NCI-H2196 (cell line): Measurements from ENCODE around the gene DGKB.

Experiments used
- DNase-seq: peaks from one replicate; lab custom pipeline; 2025; ENCODE audit not compliant: unreplicated experiment; lab: John Stamatoyannopoulos, UW

Gene DGKB

GRCh38 chr7:14398526-14398925 is 504.0 kb downstream of the DGKB start:
- DNase-seq: no peak

DNA sequence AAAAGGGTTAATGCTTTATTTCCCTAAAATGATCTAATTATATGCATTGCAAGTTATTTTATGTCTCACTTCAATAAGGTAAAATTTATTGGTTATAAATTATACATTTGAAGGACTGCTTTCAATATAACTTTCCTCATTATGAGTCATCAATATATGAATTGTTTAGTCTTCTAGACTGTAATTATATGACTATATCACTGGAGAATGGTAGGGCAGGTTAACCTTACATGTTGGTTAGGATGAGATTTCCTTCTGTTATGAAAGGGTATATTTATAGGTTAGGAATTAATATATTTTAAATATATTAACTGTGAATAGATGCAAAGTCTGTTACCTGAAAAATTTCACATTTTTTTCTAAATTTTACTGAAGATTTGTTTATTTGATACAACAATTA is 506.7 kb downstream of the DGKB start:
- DNase-seq: no peak

DNA sequence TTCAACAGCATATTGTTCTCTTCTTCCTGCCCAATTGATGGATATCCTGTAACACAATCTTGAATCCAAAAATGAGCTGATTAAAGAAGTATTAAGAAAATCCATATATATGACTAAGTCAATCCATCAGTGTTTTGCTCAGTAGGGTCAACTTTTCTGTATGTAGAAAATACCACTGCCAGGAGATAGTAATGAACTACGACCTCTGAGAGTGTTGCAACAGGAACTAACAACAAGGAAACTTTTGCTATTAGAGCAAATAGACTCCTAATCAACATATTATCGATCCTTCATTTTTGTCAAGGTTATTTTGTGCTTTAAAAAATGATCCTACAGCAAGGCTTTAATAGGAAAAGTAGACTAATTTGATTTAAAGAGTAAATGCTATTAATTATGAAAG is 507.8 kb downstream of the DGKB start:
- DNase-seq: no peak

DNA sequence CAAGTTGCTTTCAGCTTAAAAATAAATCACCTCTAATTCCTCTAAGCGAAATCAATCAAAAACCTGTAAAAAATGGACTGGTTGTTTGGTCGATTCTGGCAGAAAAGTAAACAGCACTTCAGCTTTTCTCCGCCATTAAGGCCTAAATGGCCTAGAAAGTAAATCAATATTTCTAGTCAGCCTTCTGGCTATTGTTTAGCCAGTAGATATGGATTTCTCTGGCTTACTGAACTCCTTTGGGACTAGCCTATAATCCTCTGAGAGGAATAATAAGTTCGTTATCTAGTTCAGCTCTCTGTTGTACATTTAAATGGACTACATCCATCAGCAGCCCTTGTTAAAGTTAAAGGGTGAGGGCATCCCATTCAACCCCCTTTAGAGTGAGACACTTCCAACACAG is 513.0 kb downstream of the DGKB start:
- no peak for DNase-seq

DNA sequence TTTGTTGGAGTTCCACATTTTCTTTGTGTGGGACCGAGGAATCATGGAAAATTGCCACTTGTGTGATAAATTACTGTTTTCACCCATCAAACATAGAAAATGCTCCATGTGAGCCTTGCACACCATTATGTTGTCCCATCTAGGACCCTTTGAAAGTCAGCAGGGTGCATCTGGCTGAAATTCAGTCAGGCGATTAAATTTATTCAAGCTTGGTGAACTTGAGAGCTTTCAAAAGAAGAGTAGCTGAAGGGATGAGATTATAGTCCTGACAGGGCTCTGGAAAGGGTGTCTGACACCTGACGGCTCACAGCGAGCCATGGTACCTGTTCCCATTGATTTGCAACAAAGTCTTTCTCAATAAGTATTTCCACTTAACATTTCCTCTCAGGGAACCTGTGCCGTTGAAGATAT is 513.4 kb downstream of the DGKB start:
- DNase-seq: no peak

DNA sequence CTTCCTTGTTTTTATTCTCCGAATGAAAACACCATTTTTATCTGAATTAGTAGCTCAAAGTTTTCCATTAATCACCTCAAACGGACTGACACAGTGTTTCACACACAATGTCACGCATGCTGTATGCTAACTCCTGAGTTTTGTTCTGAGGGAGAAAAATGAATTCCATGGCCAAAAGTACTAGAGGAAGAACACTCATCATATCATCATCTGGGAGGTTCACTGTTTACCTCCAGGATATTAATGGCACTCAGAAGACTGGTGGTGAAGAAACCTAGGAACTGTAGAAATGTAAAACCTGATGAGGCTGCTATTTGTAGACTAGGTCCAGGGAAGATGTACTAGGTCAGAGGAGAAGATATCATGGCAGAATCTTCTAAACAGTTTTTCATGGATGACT is 517.5 kb downstream of the DGKB start:
- DNase-seq: no peak

GRCh38 chr7:14381936-14382335 is 520.6 kb downstream of the DGKB start:
- no peak for DNase-seq

DNA sequence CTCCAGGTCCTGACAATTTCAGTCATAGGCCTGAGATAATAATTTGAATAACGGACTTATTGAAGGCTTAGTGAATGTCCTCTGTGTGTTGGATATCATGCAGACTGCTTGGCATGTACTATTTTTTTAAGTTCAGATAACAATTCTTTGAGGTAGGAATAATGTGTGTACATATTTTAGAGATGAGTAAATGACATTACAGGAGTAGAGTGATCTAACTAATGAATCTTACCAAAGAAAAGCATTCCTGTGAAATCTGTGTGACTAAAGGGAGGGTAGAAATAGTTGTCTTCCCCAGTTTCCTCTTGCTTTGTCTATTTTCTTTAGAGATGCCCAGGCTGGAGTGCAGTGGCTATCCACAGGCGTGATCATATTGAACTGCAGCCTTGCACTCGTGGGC is 521.2 kb downstream of the DGKB start:
- DNase-seq: no peak

- no peak for DNase-seq
Measured at GRCh38 chr7:14380881-14381280, 521.7 kb downstream of the DGKB start.

DNA sequence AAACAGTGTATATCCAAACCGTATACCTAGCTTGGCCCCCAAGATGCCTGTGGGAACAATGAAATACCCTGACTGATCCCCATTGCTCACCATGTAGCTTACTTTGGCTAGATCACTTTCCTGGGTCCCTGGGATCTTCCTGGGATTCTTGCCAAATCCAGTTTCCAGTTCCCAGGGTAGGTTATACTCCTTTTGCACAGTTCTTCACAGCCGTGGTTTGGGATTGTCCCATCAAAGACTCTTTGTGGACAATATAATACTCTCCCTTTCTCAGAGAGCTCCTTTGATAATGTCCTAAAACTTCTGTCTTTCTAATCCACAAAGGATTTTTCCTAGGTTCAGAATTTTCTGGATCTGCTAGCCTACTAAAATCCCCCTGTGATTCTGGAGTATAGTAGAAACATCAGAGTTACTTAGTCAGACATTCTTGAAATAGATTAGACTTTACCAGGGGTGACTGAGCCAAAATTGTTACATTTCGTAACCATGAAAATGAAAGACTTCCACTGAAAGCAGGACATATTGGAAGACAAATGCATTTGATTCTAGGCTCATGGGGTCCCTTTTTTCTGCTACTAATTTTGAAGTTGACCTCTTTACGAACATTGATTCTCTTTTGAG is 524.8 kb downstream of the DGKB start:
- no peak for DNase-seq

DNA sequence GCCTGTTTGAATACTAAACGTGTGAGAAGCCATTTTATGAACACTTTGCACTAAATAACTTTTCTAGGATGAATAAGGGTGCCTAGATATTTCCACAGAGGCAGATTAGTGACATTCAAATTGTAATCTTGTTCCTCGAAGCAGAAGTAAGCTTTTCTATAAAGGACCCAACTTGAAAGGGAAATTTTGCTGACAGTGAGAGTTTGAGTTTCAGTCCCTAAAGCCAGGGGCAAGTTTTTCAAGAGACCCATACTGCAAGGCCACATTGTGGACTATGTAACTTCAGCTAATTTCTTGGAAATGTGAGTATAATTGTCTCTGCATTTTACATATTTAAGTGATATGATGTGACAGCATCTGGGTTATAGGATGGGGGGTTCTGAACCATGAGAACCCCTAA is 525.8 kb downstream of the DGKB start:
- DNase-seq: no peak

DNA sequence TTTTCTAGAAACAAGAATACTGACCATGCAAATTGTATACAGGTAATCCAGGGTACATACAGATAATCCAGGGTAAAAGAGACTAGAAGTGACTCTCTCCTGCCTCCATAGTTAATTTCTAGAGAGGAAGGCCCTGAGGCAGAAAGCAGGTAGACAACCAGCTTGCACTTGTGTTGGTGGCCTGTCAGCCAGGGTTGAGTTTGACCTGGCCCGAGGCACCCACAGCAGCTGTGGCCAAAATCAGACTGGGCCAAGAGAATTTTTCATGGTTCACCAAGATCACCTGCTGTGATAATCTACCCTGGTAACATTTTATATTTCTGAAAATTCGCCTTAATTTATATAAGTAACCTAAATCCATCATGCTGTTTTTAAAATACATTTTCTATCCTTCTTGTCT is 526.6 kb downstream of the DGKB start:
- DNase-seq: no peak

GRCh38 chr7:14374336-14374735 is 528.2 kb downstream of the DGKB start:
- DNase-seq: no peak

- no peak for DNase-seq
Measured at GRCh38 chr7:14368285-14368684, 534.3 kb downstream of the DGKB start.

- no peak for DNase-seq
Measured at GRCh38 chr7:14351167-14351566, 551.4 kb downstream of the DGKB start.

GRCh38 chr7:14341200-14341775 is 561.3 kb downstream of the DGKB start:
- DNase-seq: no peak

DNA sequence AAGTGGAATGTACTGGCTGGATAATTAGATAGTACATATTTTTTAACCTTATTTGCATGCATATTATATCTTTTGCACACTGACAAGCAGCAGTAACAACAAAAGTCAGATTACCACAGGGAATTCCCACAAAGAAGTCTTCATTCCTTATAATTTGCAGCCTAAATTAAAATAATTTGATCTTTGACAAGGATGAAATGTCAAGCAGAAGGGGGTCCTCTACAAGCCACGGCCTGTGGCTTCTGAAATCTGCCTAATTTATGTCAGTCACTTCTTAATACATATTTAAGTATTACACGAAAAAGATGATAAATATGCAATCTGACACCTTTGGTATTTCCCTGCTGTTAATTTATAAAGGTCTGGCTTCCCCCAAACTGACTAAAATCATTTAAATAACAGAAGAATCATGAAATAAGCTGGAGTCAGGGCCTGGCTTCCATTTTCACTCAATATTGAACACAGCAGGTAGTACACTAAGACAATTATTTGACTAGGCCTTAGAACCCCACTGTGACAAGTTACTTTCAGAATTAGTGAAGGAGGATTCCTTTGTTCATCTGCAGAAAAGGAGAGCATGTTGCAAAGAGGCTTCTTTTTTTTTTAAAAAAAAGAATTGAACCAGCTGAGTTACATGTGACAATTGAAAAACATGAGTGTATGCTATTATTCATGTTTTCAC is 562.0 kb downstream of the DGKB start:
- DNase-seq: no peak

DNA sequence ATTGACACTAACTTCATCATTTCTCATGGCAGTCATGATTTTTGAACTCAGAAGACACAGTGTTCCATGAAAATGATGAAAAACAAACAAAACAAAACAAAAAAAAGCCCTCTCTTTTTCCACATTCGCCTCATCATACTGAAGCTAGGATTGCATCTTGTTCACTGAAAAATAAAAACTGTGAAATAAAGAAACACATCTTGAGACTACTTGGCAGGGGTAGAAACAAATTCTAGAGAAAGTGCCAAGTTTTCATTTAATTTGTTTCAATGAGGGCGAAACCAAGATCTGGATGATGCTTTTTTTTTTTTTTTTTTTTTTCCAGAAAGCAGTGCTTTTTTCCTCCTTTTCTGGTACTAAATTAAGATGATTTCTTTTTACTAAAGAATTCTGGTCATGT is 562.7 kb downstream of the DGKB start:
- no peak for DNase-seq

DNA sequence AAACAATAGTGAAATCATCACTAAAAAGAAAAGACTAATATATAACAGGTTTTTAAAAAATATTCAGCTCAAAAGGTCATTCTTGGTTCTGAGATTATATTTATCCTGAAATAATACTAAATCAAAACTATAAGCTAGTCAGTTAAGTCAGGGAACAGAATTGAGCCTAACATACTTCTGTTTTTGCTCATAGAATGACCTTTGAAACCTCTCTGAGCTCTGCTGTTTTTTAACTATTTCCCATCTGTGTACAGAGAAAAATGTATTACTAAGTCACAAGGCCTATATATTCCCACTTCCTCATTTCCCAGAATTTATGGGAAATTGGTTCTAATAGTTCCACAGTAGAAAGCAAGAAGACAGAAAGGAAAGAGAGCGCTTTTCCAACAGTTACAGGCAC is 566.3 kb downstream of the DGKB start:
- DNase-seq: no peak

- DNase-seq: no peak
Measured at GRCh38 chr7:14332155-14332554, 570.4 kb downstream of the DGKB start.

DNA sequence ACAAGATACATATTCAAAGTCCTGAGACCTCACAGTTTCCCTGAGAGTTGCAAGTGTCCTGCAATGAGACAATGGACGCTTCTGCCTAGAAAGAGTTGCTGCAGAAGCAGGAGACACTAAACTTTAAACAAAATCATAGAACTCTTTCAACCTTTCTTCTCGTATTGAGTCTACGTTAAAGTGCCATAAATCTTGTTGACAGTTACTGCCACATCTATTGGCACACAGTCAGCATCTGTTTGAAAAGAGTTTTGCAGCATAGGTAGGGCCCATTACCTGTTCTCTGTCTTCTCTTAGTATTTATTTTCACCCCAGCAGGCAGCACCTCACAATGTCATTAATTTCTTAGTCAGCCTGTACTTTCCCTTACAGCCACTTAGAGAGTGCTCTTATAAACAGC is 577.8 kb downstream of the DGKB start:
- no peak for DNase-seq

GRCh38 chr7:14322724-14323123 is 579.8 kb downstream of the DGKB start:
- DNase-seq: no peak

- peak; percentile 36 for DNase-seq
Measured at GRCh38 chr7:14321947-14322346, 580.6 kb downstream of the DGKB start.
